DOHH2 (cell line): ENCODE results near the gene WNT9B.

Source experiments
- H3F3A ChIP-seq: fragments of 200-600 bp; sonication (generic), shearing (Covaris generic); 2 replicates; pipeline ENCODE4 v1.6.0; 2016; ENCODE audit warnings: antibody characterized with exemption, mild to moderate bottlenecking; ENCODE audit not compliant: control insufficient read depth, insufficient read depth
- H3K27ac ChIP-seq: fragments of 200-600 bp; sonication (generic); 2 replicates; pipeline ENCODE4 v1.5.1; 2014; ENCODE audit warnings: low read depth, mild to moderate bottlenecking, low read length, moderate library complexity
- H3K27me3 ChIP-seq: fragments of 200-600 bp; sonication (generic); 2 replicates; pipeline ENCODE4 v1.6.1; 2014; ENCODE audit warnings: mild to moderate bottlenecking, low read length, mixed read lengths; ENCODE audit not compliant: control insufficient read depth
- H3K36me3 ChIP-seq: fragments of 200-600 bp; sonication (generic); 2 replicates; pipeline ENCODE4 v1.6.1; 2014; ENCODE audit warnings: mild to moderate bottlenecking, low read length, moderate library complexity, mixed read lengths; ENCODE audit not compliant: control insufficient read depth
- H3K4me1 ChIP-seq: fragments of 200-600 bp; sonication (generic); 2 replicates; pipeline ENCODE4 v1.6.1; 2014; ENCODE audit warnings: mild to moderate bottlenecking, low read length, mixed read lengths; ENCODE audit not compliant: control insufficient read depth
- H3K4me2 ChIP-seq: fragments of 200-600 bp; sonication (generic); 2 replicates; pipeline ENCODE4 v1.6.0; 2014; ENCODE audit warnings: mild to moderate bottlenecking, low read length, moderate library complexity
- H3K4me3 ChIP-seq: fragments of 200-600 bp; sonication (generic); 2 replicates; pipeline ENCODE4 v1.5.1; 2014; ENCODE audit warnings: mild to moderate bottlenecking, low read length, mixed read lengths
- H3K79me2 ChIP-seq: fragments of 200-600 bp; sonication (generic); 2 replicates; pipeline ENCODE4 v1.6.1; 2014; ENCODE audit warnings: mild to moderate bottlenecking, low read length, mixed read lengths; ENCODE audit not compliant: control insufficient read depth
- H3K9me2 ChIP-seq: fragments of 200-600 bp; sonication (generic); replicated peaks from 2 replicates; pipeline ENCODE4 v1.6.1; 2014; ENCODE audit warnings: mild to moderate bottlenecking, low read length, mixed read lengths; ENCODE audit not compliant: control insufficient read depth
- H3K9me3 ChIP-seq: fragments of 200-600 bp; sonication (generic); 2 replicates; pipeline ENCODE4 v1.6.1; 2014; ENCODE audit warnings: antibody characterized with exemption, low read length, mixed read lengths; ENCODE audit not compliant: control insufficient read depth, insufficient read depth
- H4K20me1 ChIP-seq: fragments of 200-600 bp; sonication (generic); 2 replicates; pipeline ENCODE4 v1.6.0; 2014; ENCODE audit warnings: low read depth, mild to moderate bottlenecking, antibody characterized with exemption, low read length, moderate library complexity; ENCODE audit not compliant: control insufficient read depth, insufficient read depth
- EZH2phosphoT487 ChIP-seq: fragments of 200-600 bp; sonication (generic); IDR thresholded peaks from 2 replicates; pipeline ENCODE4 v1.6.1; 2017; ENCODE audit warnings: borderline replicate concordance, mild to moderate bottlenecking, antibody characterized with exemption, low read length, moderate library complexity, mixed read lengths
- TF ChIP-seq, protein P1 (sequence below): fragments of 200-600 bp; sonication (generic); IDR thresholded peaks from one replicate; pipeline ENCODE4 v1.5.1; 2014; ENCODE audit warnings: antibody characterized with exemption, mild to moderate bottlenecking, low read depth, low read length; ENCODE audit not compliant: poor library complexity, severe bottlenecking

WNT9B gene

DNA sequence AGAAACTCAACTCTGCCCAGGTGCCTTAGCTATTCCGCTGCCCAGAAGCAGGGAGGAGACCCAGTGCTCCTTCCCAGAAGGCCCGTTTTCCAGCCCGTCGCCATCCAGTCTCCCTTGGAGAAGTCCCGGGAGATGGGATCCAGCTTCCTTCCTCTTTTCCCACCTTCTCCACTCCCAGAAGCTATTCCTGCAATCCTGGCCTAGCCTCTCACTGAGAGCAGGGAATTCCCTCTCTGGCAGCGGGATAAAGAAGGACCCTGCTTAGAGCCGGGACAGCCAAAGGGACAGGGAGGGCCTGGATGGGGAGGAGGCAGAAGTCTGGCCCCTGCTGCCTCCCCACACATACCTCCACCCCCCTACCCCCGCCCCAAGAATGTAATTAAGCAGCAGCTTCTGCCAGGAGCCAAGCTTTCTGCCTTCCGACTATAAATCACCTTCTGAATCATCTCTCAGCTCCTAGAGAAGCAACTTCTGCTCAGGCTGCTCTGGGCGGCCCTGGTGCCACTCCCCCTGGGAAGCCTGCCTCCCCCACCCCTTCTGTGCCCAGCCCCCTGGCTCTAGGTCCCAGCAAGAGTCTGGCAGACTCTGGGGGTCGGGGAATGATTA, 39.3 kb upstream of the WNT9B start:
- H3K4me2 ChIP-seq, result no peak overlapping the region
- H4K20me1 ChIP-seq, result no peaks in the 10 kb centered on the region
- no peak for TF ChIP-seq EZH2phosphoT487
- TF ChIP-seq, protein P1, sequence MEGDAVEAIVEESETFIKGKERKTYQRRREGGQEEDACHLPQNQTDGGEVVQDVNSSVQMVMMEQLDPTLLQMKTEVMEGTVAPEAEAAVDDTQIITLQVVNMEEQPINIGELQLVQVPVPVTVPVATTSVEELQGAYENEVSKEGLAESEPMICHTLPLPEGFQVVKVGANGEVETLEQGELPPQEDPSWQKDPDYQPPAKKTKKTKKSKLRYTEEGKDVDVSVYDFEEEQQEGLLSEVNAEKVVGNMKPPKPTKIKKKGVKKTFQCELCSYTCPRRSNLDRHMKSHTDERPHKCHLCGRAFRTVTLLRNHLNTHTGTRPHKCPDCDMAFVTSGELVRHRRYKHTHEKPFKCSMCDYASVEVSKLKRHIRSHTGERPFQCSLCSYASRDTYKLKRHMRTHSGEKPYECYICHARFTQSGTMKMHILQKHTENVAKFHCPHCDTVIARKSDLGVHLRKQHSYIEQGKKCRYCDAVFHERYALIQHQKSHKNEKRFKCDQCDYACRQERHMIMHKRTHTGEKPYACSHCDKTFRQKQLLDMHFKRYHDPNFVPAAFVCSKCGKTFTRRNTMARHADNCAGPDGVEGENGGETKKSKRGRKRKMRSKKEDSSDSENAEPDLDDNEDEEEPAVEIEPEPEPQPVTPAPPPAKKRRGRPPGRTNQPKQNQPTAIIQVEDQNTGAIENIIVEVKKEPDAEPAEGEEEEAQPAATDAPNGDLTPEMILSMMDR, result no peak
- no peak overlapping the region for H3K4me3 ChIP-seq
- H3K9me3 ChIP-seq, result no peaks in the 10 kb centered on the region
- no peak overlapping the region for H3K27ac ChIP-seq
- H3K79me2 ChIP-seq, result no peaks in the 10 kb centered on the region
- no peaks in the 10 kb centered on the region for H3K4me1 ChIP-seq
- no peaks in the 10 kb centered on the region for H3F3A ChIP-seq
- H3K27me3 ChIP-seq, result peaks cover 26% of the 10 kb centered on the region
- no peaks in the 10 kb centered on the region for H3K9me2 ChIP-seq
- no peaks in the 10 kb centered on the region for H3K36me3 ChIP-seq

DNA sequence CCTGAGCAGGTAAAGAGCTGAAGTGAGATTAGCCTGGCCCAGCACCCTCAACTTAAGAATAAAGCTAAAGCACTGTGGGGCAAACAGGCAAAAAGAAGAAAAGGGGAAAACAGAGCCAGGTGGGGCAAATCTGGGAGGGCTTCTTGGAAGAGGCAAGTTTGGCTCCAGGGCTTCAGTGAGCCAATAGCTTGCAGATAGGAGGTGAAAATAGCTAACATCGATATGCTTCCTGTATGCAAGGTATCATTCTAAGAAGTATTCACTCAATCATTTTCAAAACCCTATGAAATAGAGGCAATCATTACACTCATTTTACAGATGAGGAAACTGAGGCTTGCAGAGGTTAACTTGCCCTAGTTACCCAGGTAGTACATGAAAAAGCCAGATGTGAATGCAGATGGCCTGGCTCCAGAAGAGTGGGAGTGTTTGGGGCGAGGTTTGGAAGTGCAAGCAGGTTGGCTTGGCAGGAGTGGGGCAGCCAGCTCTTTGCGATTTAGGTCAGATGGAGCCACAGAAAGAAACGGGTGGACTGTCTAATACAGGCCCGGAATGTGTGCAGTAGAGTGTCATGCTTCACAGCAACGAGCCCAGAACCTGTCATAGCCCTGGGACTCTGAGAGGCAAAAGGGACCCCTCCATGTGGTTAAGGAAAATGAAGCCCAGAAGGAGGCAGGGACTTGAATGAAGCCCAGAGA, 38.6 kb upstream of the WNT9B start:
- no peaks in the 10 kb centered on the region for H4K20me1 ChIP-seq

DNA sequence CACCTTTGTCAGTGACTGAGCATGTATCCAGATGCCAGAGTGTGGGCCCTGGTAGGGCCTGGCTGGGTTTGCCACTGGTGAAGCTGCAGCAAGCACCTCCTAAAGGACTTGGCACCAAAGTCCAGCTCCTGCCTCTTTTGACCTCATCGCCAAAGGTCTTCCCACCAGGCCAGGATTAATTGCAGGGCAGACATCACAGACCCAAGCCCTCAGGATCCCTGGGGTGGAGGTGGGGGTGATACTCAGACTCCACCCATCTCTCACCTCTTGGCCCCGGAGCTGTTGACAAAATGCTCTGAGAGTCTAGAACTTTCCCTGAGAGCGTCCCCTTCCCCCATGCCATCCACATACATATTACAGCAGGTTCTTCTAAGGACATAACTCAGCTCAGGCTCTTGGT, 37.5 kb upstream of the WNT9B start:
- H3K4me1 ChIP-seq, result no peaks in the 10 kb centered on the region
- peaks cover 43% of the 10 kb centered on the region for H3K27me3 ChIP-seq
- H4K20me1 ChIP-seq, result no peaks in the 10 kb centered on the region
- no peak overlapping the region for H3K27ac ChIP-seq
- no peak overlapping the region for H3K4me3 ChIP-seq
- no peaks in the 10 kb centered on the region for H3K36me3 ChIP-seq
- H3K9me3 ChIP-seq, result no peaks in the 10 kb centered on the region
- H3K79me2 ChIP-seq, result no peaks in the 10 kb centered on the region
- no peak overlapping the region for H3K4me2 ChIP-seq
- no peaks in the 10 kb centered on the region for H3K9me2 ChIP-seq
- TF ChIP-seq, protein P1, result no peak
- no peak for TF ChIP-seq EZH2phosphoT487
- no peaks in the 10 kb centered on the region for H3F3A ChIP-seq

More for the DNA sequence above, 38.6 kb upstream of the WNT9B start:
- Histone ChIP-seq H3K27me3 (peaks cover 33% of the 10 kb centered on the region), H3K4me1 (no peaks in the 10 kb centered on the region), H3K9me3 (no peaks in the 10 kb centered on the region), H3K36me3 (no peaks in the 10 kb centered on the region), H3K27ac (no peak overlapping the region), H3K79me2 (no peaks in the 10 kb centered on the region), H3K4me2 (no peak overlapping the region), H3K9me2 (no peaks in the 10 kb centered on the region), H3K4me3 (no peak overlapping the region), H3F3A (no peaks in the 10 kb centered on the region)
- TF ChIP-seq, protein P1, result no peak
- no peak for TF ChIP-seq EZH2phosphoT487
